HepG2 (cell line): ENCODE data around the gene ERMARD. TPM values are rescaled to one million over a fixed set of nuclear protein-coding genes. Genes with fewer than 3 reads are reported as not detected.
A peak's percentile ranks its signal among the peaks of the same experiment; 100 is the strongest.

Experiments
- AFF4 ChIP-seq: sonication (generic); formaldehyde crosslinking; IDR thresholded peaks from 2 replicates; pipeline ENCODE4 v1.4.0; 2020; ENCODE audit warnings: missing genetic modification reagents
- ARID2 ChIP-seq: sonication (generic); formaldehyde crosslinking; IDR thresholded peaks from 2 replicates; pipeline ENCODE4 v1.8.1; 2022; ENCODE audit warnings: mild to moderate bottlenecking, missing genetic modification reagents, borderline replicate concordance
- KLF16 ChIP-seq, 2 experiments: sonication (generic) in 1 of 2; formaldehyde crosslinking in 1 of 2; IDR thresholded peaks; 2 replicates each; pipeline versions ENCODE4 v1.6.1 to v1.8.0; 2016 to 2023; ENCODE audit warnings: missing genetic modification reagents in 2 of 2, missing compliant biosample characterization in 1 of 2
- MEIS1 ChIP-seq: sonication (generic); formaldehyde crosslinking; IDR thresholded peaks from 2 replicates; pipeline ENCODE4 v1.9.0; 2021; ENCODE audit warnings: mild to moderate bottlenecking, missing genetic modification reagents, moderate library complexity, borderline replicate concordance
- NFIB ChIP-seq: sonication (generic); formaldehyde crosslinking; IDR thresholded peaks from 2 replicates; pipeline ENCODE4 v1.9.0; 2021; ENCODE audit warnings: missing genetic modification reagents, mild to moderate bottlenecking, borderline replicate concordance
- RERE ChIP-seq: IDR thresholded peaks from 2 replicates; pipeline ENCODE4 v1.6.1; 2016; ENCODE audit warnings: low read depth, missing genetic modification reagents, missing compliant biosample characterization
- STAT6 ChIP-seq: sonication (generic); formaldehyde crosslinking; IDR thresholded peaks from 2 replicates; pipeline ENCODE4 v1.4.0; 2020; ENCODE audit warnings: missing genetic modification reagents, mild to moderate bottlenecking, borderline replicate concordance
- ZKSCAN1 ChIP-seq: fragments of 150-350 bp; IDR thresholded peaks from 2 replicates; pipeline ENCODE4 v1.6.1; 2014; ENCODE audit warnings: low read length
- ZMYM3 ChIP-seq: sonication (generic); formaldehyde crosslinking; IDR thresholded peaks from 2 replicates; pipeline ENCODE4 v1.5.1; 2020; ENCODE audit warnings: mild to moderate bottlenecking, missing genetic modification reagents
- ZNF18 ChIP-seq: sonication (generic); formaldehyde crosslinking; IDR thresholded peaks from 2 replicates; pipeline ENCODE4 v1.8.0; 2022; ENCODE audit warnings: mild to moderate bottlenecking, missing genetic modification reagents; ENCODE audit not compliant: insufficient replicate concordance
- ZNF225 ChIP-seq: sonication (generic); formaldehyde crosslinking; IDR thresholded peaks from 2 replicates; pipeline ENCODE4 v1.4.0; 2020; ENCODE audit warnings: mild to moderate bottlenecking, missing genetic modification reagents
- polyA plus RNA-seq, 8 experiments: library from polyadenylated mRNA; depleted of rRNA in 3 of 8; stranded (reverse) in 7 of 8; unstranded in 1 of 8; fragments of >200 nt; fragmentation: Illumina TruSeq in 4 of 8; extraction: Trizol in 4 of 8; gene quantifications; 2 replicates each; pipeline versions ENCODE4 v1.2.1 to v1.2.3, GENCODE V29; 2011 to 2016; ENCODE audit warnings: low read depth in 4 of 8, missing spikeins in 1 of 8, mixed read lengths in 1 of 8; ENCODE audit not compliant: insufficient read depth in 1 of 8
- total RNA-seq, 5 experiments: library from RNA; depleted of rRNA; stranded (reverse); fragments of >200 nt; fragmentation: Illumina TruSeq; extraction: Trizol; gene quantifications; 2 replicates each; pipeline ENCODE4 v1.2.3, GENCODE V29; 2016; ENCODE audit warnings: low read depth in 1 of 5

Gene ERMARD
- total and polyA plus RNA-seq, 2 of the 13 experiments (the other 11 are each of a cell fraction or from before 2014, with no cell fraction given): 8.8 to 10.7 TPM

GRCh38 chr6:169725125-169726048 is 26.0 kb upstream of the ERMARD start (continued):
- TF ChIP-seq ZNF18 (CRISPR knock-in tag): peak; percentile 10
- TF ChIP-seq STAT6: 0 out of 2 replicates have a peak, but pooled peaks have one; percentile 19
- TF ChIP-seq KLF16 (CRISPR knock-in tag; IDR thresholded peaks at IDR 0.05): peak in 1 of 2 experiments; percentile 62; a peak in 2 of 4 replicates
- TF ChIP-seq RERE (CRISPR knock-in tag): peak; percentile 67; the same call in 1 of the 2 replicates
- TF ChIP-seq ZKSCAN1: no peak
- TF ChIP-seq ARID2 (CRISPR knock-in tag): peak; percentile 82; the same call in 1 of the 2 replicates
- TF ChIP-seq ZMYM3 (CRISPR knock-in tag): no peak
- TF ChIP-seq NFIB (CRISPR knock-in tag): no peak
- no peak for TF ChIP-seq MEIS1 (CRISPR knock-in tag)
- no peak for TF ChIP-seq AFF4 (CRISPR knock-in tag)
- TF ChIP-seq ZNF225: no peak; the same call in none of the 2 replicates
